ENCODE results near the gene OR6N2.

OR6N2 gene, protein sequence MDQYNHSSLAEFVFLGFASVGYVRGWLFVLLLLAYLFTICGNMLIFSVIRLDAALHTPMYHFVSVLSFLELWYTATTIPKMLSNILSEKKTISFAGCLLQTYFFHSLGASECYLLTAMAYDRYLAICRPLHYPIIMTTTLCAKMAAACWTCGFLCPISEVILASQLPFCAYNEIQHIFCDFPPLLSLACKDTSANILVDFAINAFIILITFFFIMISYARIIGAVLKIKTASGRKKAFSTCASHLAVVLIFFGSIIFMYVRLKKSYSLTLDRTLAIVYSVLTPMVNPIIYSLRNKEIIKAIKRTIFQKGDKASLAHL

DNA sequence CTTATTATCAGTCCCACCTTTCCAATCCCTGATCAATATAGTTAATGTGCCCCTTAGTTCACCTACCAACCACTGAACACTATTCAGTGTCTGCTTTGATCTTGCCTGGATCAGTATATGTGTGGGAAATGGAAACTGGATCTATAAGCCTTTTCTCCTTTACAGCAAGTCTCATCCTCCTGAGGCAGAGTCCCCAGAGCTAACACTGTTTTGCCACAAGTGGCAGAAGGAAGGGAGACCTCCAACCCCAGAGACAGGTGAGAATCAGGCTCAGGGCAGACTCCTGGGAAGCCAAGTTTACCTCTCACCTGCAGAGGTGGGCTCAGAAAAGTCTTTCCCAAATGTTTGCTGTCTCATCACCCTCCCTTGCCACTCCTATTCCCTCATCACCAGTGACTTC, at the start of gene OR6N2:
Gene OR6N2 (minus strand): TSS at position 101 of the 400 bp plus-strand sequence. CDS start 3,569 bp downstream, outside the sequence.
- no peak for FAIRE-seq

DNA sequence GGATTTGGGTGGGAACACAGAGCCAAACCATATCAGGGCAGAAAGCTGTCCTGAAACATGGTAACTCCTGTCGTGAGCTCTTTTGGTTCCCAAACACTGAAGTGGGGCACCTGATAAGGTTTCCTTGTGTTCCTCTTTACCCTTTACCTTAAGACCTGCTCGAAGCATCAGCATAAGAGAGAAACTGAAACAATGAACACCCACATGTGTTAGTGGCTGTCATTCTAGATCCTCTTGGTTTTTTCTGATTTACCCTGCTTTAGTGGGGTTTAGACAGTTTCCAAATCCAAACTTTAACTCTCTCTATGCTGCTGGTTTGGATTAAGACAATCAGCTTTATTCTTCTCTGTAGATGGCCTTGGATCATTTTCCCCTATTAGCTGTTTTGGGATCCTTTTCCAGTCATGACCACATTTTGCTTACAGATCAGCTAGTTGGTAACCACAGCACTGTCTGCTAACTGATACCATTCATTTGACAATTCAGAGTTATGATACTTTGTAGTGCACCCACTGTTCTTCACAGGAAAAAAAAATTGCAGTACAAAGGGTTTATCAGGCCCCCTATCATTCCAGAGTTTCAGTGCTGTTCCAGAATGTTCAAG, 49.2 kb upstream of the OR6N2 start:
- FAIRE-seq: no peak

DNA sequence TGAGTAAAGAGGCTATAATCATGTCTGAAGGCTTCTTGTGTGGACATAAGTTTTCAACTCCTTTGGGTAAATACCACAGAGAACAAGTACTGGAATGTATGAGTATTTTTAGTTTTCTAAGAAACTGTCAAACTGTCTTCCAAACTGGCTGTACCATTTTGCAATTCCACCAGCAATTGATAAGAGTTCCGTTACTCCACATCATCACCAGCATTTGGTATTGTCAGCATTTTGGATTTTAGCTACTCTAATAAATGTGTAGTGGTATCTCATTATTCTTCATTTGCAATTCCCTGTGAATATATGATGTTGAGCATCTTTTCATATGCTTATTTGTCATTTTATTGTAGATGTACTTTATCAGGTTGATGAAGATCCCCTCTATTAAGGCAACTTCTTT, 40.7 kb upstream of the OR6N2 start:
- FAIRE-seq: no peak

DNA sequence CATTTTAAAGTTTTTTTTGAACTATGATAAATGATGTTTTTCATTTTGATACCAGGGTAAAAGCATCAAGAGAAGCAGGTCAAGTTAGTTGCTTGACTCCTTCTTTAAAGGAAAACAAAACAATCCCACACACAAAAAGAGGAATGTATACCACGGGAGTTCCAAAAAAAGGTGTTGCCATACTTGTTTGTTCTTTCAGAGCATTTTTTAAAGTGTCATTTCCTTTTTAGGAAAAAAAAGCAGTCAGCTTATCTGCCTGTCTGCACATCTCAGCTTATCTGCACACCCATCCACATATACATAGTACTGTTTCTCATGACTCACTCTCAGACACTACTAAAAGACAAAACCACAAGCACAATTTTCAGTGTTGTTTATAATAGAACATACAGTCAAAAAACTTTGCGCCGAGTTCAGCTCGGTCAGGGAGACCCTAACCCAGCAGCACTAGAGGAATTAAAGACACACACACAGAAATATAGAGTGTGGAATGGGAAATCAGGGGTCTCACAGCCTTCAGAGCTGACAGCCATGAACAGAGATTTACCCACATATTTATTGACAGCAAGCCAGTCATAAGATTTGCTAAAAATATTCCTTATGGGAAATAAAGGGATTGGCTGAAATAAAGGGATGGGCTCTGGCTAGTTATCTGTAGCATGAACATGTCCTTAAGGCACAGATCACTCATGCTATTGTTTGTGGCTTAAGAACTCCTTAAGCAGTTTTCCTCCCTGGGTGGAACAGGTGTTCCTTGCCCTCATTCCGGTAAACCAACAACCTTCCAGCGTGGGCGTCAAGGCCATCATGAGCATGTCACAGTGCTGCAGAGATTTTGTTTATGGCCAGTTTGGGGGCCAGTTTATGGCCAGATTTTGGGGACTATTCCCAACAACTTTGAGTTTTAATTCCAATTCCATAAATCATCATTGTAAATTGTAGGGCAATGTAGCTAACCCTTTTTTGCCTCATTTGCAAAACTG, 38.7 kb upstream of the OR6N2 start:
- no peak for FAIRE-seq

DNA sequence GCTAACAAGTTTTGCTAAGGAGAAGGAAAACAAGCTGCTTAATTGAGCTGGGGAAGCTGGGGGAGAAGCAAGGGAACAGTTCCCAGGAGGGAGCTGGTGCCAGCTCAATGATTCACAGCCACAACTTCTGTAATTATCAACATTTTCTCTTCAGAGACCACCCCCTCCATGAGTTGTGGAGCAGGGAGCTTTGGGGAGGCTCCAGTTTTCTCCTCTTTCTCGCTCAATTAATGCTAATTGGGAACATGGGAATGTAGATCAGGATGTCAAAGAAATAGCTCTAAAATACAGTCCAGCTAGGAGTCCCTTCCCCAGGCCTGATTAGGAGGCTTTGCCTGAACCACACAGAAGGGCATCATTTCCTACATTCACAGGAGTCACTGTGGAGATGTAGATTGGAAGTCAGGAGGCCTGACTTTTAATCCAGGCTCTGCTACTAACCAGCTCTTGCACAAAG, 38.0 kb upstream of the OR6N2 start:
- FAIRE-seq: no peak

DNA sequence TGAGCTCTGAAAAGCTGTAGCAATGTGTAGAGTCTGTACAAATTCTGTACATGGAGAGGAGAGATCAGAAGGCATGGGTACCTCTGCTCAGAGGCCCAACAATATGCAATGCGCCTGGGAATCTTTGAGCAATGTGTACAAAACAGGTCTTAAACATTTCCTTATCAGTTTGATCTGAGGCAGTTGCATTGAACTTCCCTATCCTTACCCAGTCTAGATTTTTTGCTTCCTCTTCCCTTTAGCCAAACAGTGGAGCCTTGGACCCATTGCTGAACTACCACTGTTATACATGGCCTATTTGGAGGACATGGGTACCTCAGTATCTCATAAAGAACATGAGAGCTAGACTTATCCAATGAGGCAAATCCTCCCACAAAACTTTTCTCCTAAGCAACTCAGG, 37.6 kb upstream of the OR6N2 start:
- FAIRE-seq: no peak

DNA sequence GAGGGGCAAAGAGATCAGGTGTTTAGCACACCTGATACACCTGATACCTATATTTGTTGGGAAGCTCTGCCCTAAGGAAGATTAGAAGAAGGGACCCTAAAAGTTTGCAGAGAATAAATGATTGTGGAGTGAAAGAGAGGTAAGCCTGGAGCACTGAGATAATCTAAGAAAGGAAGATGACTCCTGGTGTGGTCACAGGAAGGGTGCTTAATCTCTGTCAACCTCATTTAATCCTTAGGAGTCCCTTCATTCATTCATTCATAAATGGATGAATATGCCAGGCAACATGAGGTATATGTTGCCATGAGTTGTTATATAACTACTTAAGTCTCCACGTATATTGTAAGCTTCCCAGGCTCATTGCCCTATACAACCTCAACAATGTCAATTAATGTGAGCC, 34.0 kb upstream of the OR6N2 start:
- FAIRE-seq: no peak

DNA sequence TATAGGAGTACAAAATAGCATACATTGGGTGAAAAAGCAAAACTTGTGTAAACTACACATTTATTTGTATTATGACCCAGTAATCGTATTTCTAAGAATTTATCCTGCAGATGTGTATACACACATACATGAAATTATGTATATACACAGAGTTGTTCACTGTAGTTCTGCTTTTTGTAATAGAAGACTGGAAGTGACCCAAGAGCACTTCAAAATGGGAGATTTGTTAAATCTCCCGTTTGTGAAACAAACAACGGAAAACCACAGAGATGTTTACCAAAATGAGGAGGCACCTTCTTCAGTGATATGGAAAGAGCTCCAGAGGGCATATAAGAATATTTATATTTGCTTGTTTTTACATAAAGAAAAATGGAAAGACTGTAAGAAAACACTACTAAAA, 32.2 kb upstream of the OR6N2 start:
- no peak for FAIRE-seq

DNA sequence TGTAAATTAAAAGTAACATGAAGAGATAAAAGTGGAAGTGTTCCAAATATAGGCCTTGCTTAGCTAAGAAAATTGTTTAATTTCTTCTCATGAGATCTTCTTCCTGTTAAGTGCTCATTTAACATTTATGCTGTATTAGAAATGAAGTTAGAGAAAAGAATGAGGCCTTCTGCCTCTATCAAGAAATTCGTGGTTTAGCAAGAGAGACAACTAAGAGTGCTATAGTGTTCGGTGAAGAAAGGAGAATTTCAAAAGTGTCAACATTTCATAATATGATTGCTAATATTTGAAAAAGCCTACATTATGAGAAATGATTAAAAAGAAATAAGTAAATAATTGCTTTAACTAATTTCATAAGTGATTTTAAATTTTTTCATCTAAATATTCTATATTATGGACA, 31.3 kb upstream of the OR6N2 start:
- FAIRE-seq: no peak

DNA sequence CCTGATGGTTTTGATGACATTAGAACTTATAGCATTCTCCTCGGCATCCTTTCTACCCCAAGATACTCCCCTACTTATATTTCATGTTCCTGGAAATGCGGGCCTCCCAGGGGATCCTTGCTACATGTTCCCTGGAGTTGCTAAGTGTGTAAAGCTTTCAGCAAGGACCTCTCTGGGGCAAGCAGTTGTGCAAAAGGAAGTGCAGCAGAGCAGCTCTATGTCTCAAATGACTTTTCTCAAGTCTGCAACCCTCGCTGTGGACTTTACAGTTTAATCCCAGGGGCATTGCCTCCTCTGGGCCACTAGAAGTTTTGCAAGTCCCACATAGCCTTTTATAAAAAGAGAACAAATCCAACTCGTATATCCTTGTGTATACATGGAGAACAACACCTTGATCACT, 29.3 kb upstream of the OR6N2 start:
- no peak for FAIRE-seq

DNA sequence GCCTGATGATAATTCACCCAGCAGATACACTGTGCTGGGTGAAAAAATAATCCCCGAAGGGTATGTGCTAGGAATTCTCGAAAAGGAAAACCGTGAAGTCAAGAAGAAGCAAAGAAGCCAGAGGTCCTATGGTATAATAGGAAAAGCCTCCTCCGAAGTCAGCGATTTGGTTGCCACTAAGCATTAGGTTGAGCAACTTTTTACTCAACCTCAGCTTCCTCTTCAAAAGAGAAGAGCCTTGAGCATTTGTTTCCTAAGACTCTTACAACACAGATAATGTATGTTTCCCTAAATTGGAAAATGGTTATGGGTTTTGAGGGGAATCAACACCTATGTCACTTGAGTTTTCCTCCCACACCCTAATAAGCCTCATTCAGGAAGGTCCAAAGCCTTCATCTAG, 28.9 kb upstream of the OR6N2 start:
- no peak for FAIRE-seq

DNA sequence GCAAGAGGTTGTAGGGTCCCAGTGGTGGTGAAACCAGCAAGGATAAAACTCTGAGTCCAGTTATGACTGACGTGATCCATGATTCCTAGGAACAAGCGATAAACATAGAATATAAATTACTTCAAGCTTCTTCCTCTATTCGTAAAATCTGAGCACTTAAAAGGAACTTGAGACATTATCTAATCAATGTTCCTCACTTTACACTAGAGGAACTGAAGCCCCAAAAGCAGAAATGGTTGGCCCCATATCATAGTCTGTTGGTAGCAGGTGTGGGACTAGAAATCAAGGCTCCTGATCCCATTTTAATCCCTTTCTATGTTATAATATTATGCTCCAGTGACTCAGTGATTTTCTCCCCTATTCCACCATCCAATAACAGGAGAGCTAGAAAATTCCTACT, 28.3 kb upstream of the OR6N2 start:
- no peak for FAIRE-seq

DNA sequence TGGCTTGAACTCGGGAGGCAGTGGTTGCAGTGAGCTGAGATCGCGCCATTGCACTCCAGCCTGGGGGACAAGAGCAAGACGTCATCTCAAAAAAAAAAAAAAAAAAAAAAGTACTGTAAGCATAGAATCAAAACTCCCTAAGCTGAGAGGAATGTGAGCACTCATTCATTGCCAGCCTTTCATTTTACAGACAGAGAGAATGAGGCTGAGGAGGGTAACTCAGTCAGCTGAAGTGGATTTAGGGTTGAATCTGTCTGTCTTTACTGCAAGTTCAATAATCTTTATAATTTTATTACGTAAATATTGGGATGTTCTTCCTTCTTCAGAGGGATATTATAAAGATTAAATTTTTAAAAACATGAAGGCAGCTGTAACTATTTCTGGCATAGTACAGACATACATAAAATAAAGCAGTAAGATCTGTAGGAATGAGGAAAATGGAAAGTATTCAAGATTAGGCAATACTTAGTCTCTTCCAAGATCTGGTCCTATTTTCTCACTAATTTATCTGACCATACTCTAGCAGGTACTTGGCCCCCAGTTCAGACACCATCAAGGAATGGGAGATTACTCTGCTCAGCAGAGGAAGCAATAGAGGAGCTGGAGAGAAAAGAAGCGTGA, 26.0 kb upstream of the OR6N2 start:
- no peak for FAIRE-seq

DNA sequence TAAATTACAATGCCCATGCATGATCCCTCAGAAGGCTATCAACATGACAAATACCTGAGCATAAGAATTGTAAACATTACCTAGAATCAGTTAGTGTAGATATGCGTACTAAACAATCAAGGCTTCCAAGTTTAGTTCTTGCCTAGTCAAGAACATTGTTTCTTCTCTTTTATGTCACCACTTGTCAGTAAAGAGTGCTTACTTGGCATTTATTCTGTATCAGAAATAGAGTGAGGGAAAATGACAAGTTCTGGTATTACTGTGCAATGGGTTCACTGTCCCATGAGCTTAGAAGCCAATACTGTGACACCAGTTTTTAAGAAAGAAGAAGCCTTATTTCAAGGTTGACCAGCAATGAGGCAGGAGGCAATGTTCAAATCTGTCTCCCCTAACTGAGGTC, 22.7 kb upstream of the OR6N2 start:
- FAIRE-seq: no peak

DNA sequence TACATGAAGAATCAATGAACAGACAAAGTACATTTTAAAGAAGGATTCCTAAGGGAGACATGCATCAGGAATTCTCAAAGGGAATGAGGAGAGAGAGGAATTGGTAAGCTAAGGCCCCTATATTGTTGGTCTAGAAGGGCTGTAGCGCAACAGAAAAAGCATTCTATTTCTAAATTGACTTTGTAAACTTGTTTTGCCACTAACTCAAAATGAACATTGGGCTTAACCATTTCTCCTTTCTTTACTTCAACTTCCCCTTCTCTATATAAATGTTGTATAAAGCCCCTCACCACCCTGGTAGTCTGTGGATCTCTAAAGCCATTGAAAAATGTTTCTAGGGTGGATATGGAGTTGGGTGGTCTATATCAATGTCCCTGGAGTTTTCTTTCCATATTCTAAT, 20.4 kb upstream of the OR6N2 start:
- no peak for FAIRE-seq

DNA sequence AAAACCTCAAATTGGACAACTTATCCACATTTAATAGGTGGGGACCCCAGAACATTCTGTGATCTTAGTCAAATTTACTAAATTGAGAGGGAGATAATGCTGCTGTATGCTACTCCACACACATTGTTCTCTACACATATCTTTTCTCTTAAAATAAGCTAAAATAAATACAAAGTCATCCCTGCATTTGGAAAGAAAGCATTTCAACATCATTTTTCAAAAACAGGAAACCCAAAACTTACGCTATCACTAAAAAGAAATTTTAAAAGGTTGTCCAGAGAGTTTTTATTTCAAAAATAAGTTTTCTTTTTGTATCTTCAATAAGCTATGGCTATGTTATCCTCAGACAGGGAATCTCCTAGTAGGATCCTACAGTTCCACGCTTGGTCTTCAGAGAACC, 19.5 kb upstream of the OR6N2 start:
- FAIRE-seq: no peak

DNA sequence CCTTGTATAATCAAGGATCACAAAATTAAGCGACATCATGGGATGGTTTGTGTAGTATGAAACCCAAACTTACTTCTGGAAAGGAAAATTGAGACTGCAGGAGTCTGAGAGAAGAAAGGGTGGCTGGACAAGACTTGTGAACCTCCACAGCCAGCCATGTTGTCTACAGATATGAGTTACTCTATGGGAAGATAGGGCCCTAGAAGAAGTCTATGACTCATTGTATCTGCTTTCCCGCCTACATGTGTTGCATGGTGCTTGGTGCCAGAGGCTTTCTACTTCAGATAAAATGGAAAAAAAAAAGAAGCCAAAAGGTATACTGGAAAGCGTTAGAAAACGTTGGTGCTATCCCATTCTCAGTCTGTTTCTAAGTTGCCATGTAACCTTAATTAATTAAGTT, 18.7 kb upstream of the OR6N2 start:
- FAIRE-seq: no peak

DNA sequence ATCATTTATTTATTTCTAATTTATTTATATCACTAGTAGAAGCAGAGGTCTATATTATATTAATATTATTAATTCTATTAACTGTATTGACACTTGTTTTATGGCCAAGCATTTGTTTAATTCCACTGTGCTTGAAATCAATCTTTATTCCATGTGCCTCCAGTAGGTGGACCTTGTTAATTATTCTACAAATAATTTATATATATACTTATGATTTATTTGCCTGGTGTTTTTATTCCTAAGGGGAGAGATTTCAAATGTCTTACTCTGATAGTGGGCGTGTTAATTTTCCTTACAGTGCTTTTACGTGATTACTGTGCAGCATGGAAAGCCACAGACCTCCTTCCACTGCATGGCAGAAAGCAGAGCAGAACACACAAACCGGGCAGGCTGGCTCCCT, 17.5 kb upstream of the OR6N2 start:
- no peak for FAIRE-seq

DNA sequence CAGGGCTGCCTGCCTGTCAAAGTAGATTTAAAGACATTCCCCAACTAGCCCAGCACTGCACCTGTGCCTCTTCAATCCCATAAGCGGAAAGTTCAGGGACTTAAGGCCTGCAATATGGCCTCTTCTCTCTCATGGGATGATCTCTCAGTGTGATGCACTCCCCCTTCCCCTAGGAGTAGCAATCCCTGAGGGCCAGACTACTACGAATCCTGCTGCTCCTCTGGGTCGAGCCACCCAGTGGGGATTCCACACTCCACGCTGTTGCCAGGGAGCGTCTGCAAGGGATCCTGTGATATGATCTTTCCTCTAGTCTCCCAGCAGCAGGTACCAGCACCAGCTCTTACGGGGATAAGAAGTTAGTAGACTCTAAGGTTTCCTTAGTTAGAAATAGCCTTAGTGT, 13.2 kb upstream of the OR6N2 start:
- no peak for FAIRE-seq

DNA sequence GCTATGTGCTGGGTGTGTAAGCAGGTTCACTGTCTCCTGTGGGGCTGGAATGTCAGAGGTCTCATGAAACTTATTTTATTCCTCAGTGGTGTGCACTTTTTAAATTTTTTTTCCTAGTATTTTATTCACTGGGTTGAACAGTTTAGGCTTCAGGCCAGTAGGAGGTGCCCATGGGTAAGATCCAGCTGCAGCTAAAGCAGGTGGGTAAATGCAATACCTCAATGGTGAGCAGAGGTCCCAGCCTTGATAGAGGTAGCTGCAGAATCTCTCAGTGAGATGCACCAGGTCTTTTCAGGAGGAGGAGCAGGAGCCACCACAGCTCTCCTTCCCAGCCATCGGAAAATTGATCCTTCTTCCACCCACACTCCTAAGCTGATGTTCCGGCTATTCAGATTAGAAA, 12.6 kb upstream of the OR6N2 start:
- no peak for FAIRE-seq

DNA sequence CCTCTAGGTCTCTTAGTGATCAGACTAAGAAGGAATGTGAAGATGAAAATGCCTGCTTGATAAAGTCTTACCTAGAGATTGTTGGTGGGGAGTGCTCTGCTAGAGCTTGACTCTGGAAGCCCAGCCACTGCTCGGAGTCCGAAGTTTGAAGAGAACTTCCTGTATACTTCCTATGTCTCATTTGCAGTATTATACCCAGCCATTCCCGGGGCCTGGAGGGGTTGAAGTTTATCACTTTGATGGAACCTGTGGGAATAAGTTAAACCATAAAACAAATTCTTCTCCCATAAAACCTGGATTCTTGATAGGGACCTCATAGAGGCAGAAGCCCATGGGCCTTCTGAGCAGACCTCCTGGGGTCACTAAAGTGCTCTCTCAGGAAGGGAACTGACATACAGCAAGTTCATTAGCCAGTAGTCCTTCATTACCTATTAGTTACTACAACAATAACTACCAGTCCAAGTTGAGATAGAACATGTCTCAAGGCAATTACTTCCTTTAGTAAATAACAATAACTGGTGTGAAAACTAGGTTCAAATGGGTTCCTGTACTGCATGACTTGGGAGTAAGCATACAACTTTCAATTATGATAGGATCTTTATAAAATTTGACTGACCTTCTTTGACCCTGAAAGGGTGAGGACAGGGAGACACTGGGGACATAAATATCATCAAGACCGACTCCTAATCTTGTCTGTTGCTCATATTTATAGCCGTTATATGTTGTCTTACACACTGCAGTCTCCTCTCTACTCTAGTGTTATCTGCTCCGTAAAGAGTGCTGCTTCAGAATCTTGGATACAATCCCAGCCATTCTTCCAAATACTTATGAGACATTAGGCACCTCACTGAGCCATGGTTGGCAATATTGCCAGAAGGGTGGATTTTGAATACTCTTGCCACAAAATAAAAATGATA, 8.8 kb downstream of the OR6N2 start, which contains the start of gene OR6N1:
Gene OR6N1 (minus strand): TSS at position 246 of the 917 bp plus-strand sequence. CDS start 5,513 bp downstream, outside the sequence.
- no peak for FAIRE-seq

DNA sequence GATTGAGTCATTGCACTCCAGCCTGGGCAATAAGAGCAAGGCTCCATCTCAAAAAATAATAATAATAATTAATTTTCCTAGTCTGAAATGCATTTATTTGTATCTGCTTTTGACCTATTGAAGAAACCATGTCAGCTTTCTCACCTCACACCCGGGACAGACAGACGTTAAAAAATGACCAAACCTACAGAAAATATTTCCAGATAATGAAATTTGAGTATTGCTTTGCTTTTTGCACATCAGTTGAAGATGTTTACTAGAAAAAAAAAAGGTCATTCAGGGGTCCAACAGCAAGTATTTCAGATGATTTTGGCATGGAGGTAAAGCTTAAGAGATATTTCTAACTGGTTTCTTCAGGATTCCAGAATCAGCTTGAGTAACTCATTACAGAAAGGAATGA, 26.6 kb downstream of the OR6N2 start, which contains the start of gene OR6K6:
Gene OR6K6 (plus strand): TSS at position 301 of the 400 bp plus-strand sequence. CDS start 168 bp downstream, outside the sequence.
- no peak for FAIRE-seq
